ENCODE measurements around the gene TMEM145. TPM values are rescaled to one million over a fixed set of nuclear protein-coding genes. Genes with fewer than 3 reads are reported as not detected.
"Not testable (repeated sequence)": the region's sequence is repeated elsewhere in the genome, so short reads cannot be mapped to it uniquely, and the experiment has no call there.

TMEM145 gene
- total RNA-seq, result 1 to 10 TPM in 1 of 2 donors, under 1 TPM in 1; 0.50 to 1.6 TPM

- Mint-ChIP-seq H3K27ac (no peak within 1 kb of the TSS), H3K27me3 (peaks cover 31% of the 10 kb centered on the region), H3K36me3 (ENCODE audit: low read depth) (no peaks in the 10 kb centered on the region), H3K4me1 (no peaks in the 10 kb centered on the region), H3K9me3 (no peaks in the 10 kb centered on the region), H3K4me3 (peak within 1 kb of the TSS; percentile 68)
- peak; percentile 71 for ATAC-seq (replicated peaks)
These were observed at the start of gene TMEM145 for GRCh38 chr19:42313096-42313839. TSS of gene TMEM145 (plus strand) at chr19:42313309. CDS start at chr19:42313377, 68 bp downstream.

GRCh38 chr19:42266105-42266504, 47.0 kb upstream of the TMEM145 start:
- H3K4me3 Mint-ChIP-seq; ATAC-seq (replicated peaks); H3K27ac Mint-ChIP-seq; H3K27me3 Mint-ChIP-seq; H3K9me3 Mint-ChIP-seq; H3K36me3 Mint-ChIP-seq (ENCODE audit: low read depth); H3K4me1 Mint-ChIP-seq: not testable (repeated sequence)

GRCh38 chr19:42266928-42267603, 46.0 kb upstream of the TMEM145 start:
- not testable (repeated sequence) for H3K27ac Mint-ChIP-seq; H3K36me3 Mint-ChIP-seq (ENCODE audit: low read depth); H3K4me1 Mint-ChIP-seq; ATAC-seq (replicated peaks); H3K9me3 Mint-ChIP-seq; H3K4me3 Mint-ChIP-seq; H3K27me3 Mint-ChIP-seq

GRCh38 chr19:42267644-42268141, 45.4 kb upstream of the TMEM145 start:
- peaks cover 3% of the 10 kb centered on the region for H3K36me3 Mint-ChIP-seq (ENCODE audit: low read depth)
- no peak for ATAC-seq (replicated peaks)
- H3K27me3 Mint-ChIP-seq, result no peaks in the 10 kb centered on the region
- H3K4me3 Mint-ChIP-seq, result no peak overlapping the region
- no peak overlapping the region for H3K27ac Mint-ChIP-seq
- H3K9me3 Mint-ChIP-seq, result no peaks in the 10 kb centered on the region
- peaks cover 9% of the 10 kb centered on the region for H3K4me1 Mint-ChIP-seq

GRCh38 chr19:42268142-42268703, 44.9 kb upstream of the TMEM145 start:
- Mint-ChIP-seq H3K4me1 (peaks cover 9% of the 10 kb centered on the region), H3K9me3 (no peaks in the 10 kb centered on the region), H3K4me3 (no peak overlapping the region), H3K27me3 (no peaks in the 10 kb centered on the region), H3K27ac (no peak overlapping the region), H3K36me3 (ENCODE audit: low read depth) (peaks cover 8% of the 10 kb centered on the region)
- peak; percentile 68 for ATAC-seq (replicated peaks)

- peak; percentile 83 for ATAC-seq (replicated peaks)
- H3K27ac Mint-ChIP-seq, result no peak within 1 kb of the TSS
- H3K4me3 Mint-ChIP-seq, result no peak within 1 kb of the TSS
- H3K4me1 Mint-ChIP-seq, result peaks cover 9% of the 10 kb centered on the region
- H3K27me3 Mint-ChIP-seq, result no peaks in the 10 kb centered on the region
- H3K36me3 Mint-ChIP-seq (ENCODE audit: low read depth), result peaks cover 15% of the 10 kb centered on the region
- H3K9me3 Mint-ChIP-seq, result no peaks in the 10 kb centered on the region
These were observed 44.2 kb upstream of the TMEM145 start, which contains the start of gene CIC for GRCh38 chr19:42268704-42269477. TSS of gene CIC (plus strand) at chr19:42269252. CDS start at chr19:42271784, 2,532 bp downstream.

GRCh38 chr19:42269478-42270345, 43.4 kb upstream of the TMEM145 start:
- ATAC-seq (replicated peaks), result no peak

GRCh38 chr19:42270346-42271044, 42.6 kb upstream of the TMEM145 start:
- Mint-ChIP-seq H3K4me1 (peaks cover 18% of the 10 kb centered on the region), H3K9me3 (no peaks in the 10 kb centered on the region), H3K36me3 (ENCODE audit: low read depth) (peaks cover 30% of the 10 kb centered on the region), H3K27ac (no peak overlapping the region), H3K27me3 (no peaks in the 10 kb centered on the region), H3K4me3 (no peak overlapping the region)
- peak; percentile 24 for ATAC-seq (replicated peaks)

More at GRCh38 chr19:42269478-42270345, 43.4 kb upstream of the TMEM145 start:
- no peak overlapping the region for H3K27ac Mint-ChIP-seq
- H3K27me3 Mint-ChIP-seq, result no peaks in the 10 kb centered on the region
- no peak overlapping the region for H3K4me3 Mint-ChIP-seq
- H3K36me3 Mint-ChIP-seq (ENCODE audit: low read depth), result peaks cover 23% of the 10 kb centered on the region
- peaks cover 12% of the 10 kb centered on the region for H3K4me1 Mint-ChIP-seq
- no peaks in the 10 kb centered on the region for H3K9me3 Mint-ChIP-seq

GRCh38 chr19:42271045-42271419, 42.1 kb upstream of the TMEM145 start:
- no peak for ATAC-seq (replicated peaks)
- Mint-ChIP-seq H3K4me3 (no peak overlapping the region), H3K27ac (no peak overlapping the region), H3K27me3 (no peaks in the 10 kb centered on the region), H3K36me3 (ENCODE audit: low read depth) (peaks cover 33% of the 10 kb centered on the region), H3K4me1 (peaks cover 22% of the 10 kb centered on the region), H3K9me3 (no peaks in the 10 kb centered on the region)

GRCh38 chr19:42271861-42272534, 41.1 kb upstream of the TMEM145 start:
- no peak for ATAC-seq (replicated peaks)
- Mint-ChIP-seq H3K36me3 (ENCODE audit: low read depth) (peaks cover 43% of the 10 kb centered on the region), H3K4me1 (peaks cover 26% of the 10 kb centered on the region), H3K27ac (no peak overlapping the region), H3K27me3 (no peaks in the 10 kb centered on the region), H3K9me3 (no peaks in the 10 kb centered on the region), H3K4me3 (no peak overlapping the region)

- H3K36me3 Mint-ChIP-seq (ENCODE audit: low read depth), result peaks cover 48% of the 10 kb centered on the region
- no peak overlapping the region for H3K4me3 Mint-ChIP-seq
- ATAC-seq (replicated peaks), result no peak
- H3K27ac Mint-ChIP-seq, result no peak overlapping the region
- H3K27me3 Mint-ChIP-seq, result no peaks in the 10 kb centered on the region
- H3K4me1 Mint-ChIP-seq, result peaks cover 26% of the 10 kb centered on the region
- H3K9me3 Mint-ChIP-seq, result no peaks in the 10 kb centered on the region
These were observed 40.6 kb upstream of the TMEM145 start for GRCh38 chr19:42272535-42272897.

- H3K27ac Mint-ChIP-seq, result no peak overlapping the region
- peaks cover 26% of the 10 kb centered on the region for H3K4me1 Mint-ChIP-seq
- ATAC-seq (replicated peaks), result no peak
- peak overlapping the region; percentile 22 for H3K4me3 Mint-ChIP-seq
- H3K27me3 Mint-ChIP-seq, result no peaks in the 10 kb centered on the region
- no peaks in the 10 kb centered on the region for H3K9me3 Mint-ChIP-seq
- peaks cover 48% of the 10 kb centered on the region for H3K36me3 Mint-ChIP-seq (ENCODE audit: low read depth)
These were observed 40.1 kb upstream of the TMEM145 start for GRCh38 chr19:42272989-42273406.

Data from activated T-helper 17 cell treated with anti-CD3 and anti-CD28 coated beads, Interleukin-2, amount 50 U/mL, for 72 hours (primary cell).